MG63 (cell line): ENCODE results near the gene CHTF8. TPM values are rescaled to one million over a fixed set of nuclear protein-coding genes. Genes with fewer than 3 reads are reported as not detected.
A peak's percentile ranks its signal among the peaks of the same experiment; 100 is the strongest.
"Not testable (repeated sequence)": the region's sequence is repeated elsewhere in the genome, so short reads cannot be mapped to it uniquely, and the experiment has no call there.

Experiments used
- DNase-seq: peaks from one replicate; pipeline ENCODE4 v3.0.0-alpha.2; 2020
- H3K27me3 ChIP-seq: fragments of 250-450 bp; sonication (Bioruptor Pico); 2 replicates; pipeline ENCODE4 v1.5.1; 2020; ENCODE audit warnings: mild to moderate bottlenecking, moderate library complexity
- H3K36me3 ChIP-seq: fragments of 250-450 bp; sonication (Bioruptor Pico); 2 replicates; pipeline ENCODE4 v1.5.1; 2020; ENCODE audit warnings: mild to moderate bottlenecking, moderate library complexity
- H3K4me3 ChIP-seq: fragments of 250-450 bp; sonication (Bioruptor Pico); 2 replicates; pipeline ENCODE4 v1.5.1; 2020; ENCODE audit warnings: mild to moderate bottlenecking, moderate library complexity
- H3K9me3 ChIP-seq: fragments of 250-450 bp; sonication (Bioruptor Pico); 2 replicates; pipeline ENCODE4 v1.5.1; 2020; ENCODE audit warnings: mild to moderate bottlenecking, moderate library complexity
- total RNA-seq: library from RNA; depleted of rRNA; stranded (reverse); fragments of >200 nt; shearing (Covaris generic); gene quantifications from 2 replicates; pipeline ENCODE4 v1.2.3, GENCODE V29; 2014; ENCODE audit warnings: low replicate concordance; rRNA removed

CHTF8 gene, protein sequence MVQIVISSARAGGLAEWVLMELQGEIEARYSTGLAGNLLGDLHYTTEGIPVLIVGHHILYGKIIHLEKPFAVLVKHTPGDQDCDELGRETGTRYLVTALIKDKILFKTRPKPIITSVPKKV
- 125 and 166 TPM in 2 replicates for total RNA-seq

DNA sequence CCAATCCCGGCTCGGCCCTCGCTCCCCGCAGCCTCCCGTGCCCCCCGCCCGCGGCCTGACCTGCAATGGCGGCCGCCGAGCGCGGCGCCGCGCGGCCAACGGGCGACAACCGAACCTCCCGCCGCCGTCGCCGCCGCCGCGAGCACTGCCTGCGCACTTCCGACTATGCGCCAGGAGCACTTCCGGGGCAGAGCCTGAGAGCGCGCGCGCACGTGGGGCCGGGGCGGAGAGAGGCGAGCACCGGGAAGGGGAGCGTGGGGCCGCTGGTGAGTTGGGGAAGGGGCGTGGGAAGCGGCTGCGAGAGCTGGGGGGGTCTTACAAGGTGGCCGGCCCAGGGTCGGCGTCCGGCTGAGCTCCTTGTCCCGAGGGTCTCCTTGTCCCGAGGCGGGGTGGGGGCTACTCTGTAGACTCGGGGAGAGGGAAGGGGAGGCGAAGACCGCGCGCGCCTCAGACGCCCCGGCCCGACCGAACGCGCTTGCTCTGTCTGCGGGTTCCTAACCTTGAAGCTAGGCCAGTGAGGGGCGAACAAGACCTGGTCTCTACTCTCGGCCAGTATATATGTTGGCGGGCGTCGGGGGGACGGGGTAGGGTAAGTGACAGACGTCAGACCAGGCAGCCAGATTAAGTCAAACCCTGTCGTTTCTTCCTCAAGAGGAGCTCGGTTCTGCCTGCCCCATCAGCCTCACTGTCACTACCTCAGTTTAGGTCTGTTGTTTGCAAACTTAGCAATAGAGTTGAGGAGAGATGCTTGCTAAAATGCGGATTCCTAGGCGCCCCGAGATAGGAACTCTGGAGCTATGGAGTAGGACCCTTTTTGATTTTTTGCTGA is at the start of gene CHTF8, which contains the start of gene UTP4:
CHTF8 (minus strand) TSS at position 165 of the 829 bp plus-strand sequence. CDS start 11,130 bp downstream, outside the sequence.
UTP4 (plus strand) TSS at position 226 of the 829 bp plus-strand sequence. CDS start 811 bp downstream, outside the sequence.
- H3K27me3 ChIP-seq: no peaks in the 10 kb centered on the region
- peaks cover 42% of the 10 kb centered on the region for H3K36me3 ChIP-seq
- no peaks in the 10 kb centered on the region for H3K9me3 ChIP-seq
- DNase-seq: peak; percentile 84
- peak within 1 kb of the TSS; percentile 89 for H3K4me3 ChIP-seq

DNA sequence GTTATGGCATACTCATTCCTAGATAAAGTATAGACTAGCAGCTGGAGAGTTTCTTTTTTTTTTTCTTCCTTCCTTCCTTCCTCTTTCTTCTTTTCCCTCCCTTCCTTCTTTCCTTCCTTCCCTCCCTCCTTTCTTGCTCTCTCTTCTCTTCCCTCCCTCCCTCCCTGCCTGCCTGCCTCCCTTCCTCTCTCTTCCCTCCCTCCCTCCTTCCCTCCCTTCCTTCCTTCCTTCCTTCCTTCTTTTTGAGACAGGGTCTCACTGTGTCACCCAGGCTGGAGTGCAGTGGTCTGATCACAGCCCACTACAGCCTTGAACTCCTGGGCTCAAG is 47.6 kb upstream of the CHTF8 start:
- Histone ChIP-seq H3K9me3 (no peaks in the 10 kb centered on the region), H3K36me3 (no peaks in the 10 kb centered on the region), H3K4me3 (no peak overlapping the region), H3K27me3 (no peaks in the 10 kb centered on the region)
- DNase-seq: no peak

DNA sequence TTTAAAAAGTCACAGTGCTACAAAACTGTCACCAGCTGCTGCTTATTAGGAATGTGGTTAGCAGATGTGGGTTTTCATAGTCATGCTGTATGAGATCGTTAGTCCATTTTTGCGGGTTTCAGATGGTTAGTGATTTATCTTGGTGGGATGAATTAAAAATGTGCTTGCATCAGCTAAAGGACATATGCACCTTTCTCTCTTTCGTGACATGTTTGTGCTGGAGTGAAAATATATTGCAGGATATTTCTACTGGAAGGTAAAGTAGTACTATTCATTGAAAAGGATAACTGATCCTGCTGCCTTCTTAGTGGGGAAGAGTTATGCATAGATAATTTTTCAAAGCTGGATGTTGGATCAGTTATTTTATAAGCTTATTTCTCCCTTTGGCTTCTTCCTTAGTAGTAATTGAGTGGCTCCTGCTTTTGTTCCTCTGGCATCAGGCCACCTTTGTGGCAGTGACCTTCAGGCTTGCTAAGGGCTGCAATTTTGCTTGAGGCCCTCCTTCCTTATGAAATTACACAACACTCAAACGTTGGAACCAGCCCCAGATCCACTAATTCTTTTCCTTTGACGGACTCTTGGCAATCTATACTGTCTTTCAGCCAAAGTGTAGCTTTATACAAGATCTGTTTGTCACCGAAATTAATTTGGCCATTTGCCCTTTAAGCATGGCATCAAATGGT is 47.1 kb upstream of the CHTF8 start:
- no peak overlapping the region for H3K4me3 ChIP-seq

DNA sequence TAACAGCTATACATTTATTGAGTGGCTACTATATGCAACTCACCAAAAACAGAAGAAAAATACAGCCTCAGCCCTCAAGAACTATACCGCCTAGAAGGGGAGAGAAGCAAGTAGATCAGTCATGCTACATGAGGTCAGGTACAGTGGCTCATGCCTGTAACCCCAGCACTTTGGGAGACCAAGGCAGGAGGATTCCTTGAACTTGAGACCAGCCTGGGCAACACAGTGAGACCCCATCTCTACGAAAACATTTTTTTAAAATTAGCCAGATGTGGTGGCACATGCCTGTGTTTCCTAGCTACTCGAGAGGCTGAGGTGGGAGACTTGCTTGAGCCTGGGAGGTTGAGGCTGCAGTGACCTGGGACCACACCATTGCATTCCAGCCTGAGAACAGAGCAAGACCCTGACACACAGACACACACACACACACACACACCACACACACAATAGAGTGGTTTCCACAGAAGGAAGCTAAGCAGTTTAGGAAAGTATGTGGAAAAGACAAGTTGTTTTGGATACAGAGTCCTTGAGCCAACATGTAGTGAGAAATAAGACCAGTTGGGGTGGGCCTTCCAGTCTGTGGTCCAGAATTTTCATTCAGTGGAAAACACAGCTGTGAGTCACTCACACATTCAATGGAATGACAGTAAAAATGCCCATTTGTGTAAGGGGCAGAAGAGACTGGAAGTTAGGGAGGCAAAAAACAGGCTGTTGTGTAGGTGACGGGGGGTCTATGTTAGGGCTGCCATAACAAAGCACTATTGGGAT is 43.8 kb upstream of the CHTF8 start:
- no peak for DNase-seq

More for the DNA sequence above, 47.1 kb upstream of the CHTF8 start:
- Histone ChIP-seq H3K9me3 (no peaks in the 10 kb centered on the region), H3K36me3 (no peaks in the 10 kb centered on the region), H3K27me3 (no peaks in the 10 kb centered on the region)
- peak; percentile 68 for DNase-seq

DNA sequence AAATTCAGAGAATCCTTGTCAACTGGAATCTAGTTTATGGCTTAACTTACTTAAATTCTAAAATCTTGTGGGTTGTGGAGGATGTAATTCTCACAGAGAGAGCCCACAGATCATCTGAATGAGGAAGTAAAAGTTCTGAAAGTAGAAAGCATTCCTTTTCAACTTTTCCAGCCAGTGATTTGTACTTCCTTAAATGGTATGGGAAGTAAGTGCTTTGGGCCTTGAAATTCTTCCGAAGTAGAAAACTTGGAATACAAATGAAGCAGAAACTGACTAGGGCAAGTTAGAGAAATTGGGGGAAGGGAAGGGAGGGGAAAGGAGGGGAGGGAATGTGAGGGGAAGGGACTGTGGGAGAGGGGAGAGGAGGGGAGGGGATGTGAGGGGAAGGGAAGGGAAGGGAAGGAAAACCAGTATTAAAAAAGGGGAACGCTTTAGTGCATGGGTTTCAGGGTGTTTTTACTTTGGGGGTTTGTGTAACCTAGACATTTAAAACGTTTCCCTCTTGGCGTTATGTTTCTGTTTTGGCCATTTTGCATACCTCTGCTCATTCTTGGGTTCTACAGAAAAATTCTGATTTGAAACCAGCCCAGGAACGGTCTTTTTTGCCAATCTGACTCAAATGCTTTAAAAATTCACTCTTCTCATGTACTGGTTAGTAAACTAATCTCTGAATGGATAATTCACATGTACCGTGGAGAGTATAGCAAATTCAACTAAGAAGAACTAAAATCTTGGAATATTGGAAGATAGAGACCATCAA is 39.1 kb upstream of the CHTF8 start:
- Histone ChIP-seq H3K4me3 (no peak overlapping the region), H3K9me3 (no peaks in the 10 kb centered on the region), H3K36me3 (peaks cover 19% of the 10 kb centered on the region), H3K27me3 (no peaks in the 10 kb centered on the region)
- DNase-seq: no peak

More for the DNA sequence above, 43.8 kb upstream of the CHTF8 start:
- Histone ChIP-seq H3K4me3 (no peak overlapping the region), H3K9me3 (no peaks in the 10 kb centered on the region), H3K36me3 (no peaks in the 10 kb centered on the region), H3K27me3 (no peaks in the 10 kb centered on the region)

DNA sequence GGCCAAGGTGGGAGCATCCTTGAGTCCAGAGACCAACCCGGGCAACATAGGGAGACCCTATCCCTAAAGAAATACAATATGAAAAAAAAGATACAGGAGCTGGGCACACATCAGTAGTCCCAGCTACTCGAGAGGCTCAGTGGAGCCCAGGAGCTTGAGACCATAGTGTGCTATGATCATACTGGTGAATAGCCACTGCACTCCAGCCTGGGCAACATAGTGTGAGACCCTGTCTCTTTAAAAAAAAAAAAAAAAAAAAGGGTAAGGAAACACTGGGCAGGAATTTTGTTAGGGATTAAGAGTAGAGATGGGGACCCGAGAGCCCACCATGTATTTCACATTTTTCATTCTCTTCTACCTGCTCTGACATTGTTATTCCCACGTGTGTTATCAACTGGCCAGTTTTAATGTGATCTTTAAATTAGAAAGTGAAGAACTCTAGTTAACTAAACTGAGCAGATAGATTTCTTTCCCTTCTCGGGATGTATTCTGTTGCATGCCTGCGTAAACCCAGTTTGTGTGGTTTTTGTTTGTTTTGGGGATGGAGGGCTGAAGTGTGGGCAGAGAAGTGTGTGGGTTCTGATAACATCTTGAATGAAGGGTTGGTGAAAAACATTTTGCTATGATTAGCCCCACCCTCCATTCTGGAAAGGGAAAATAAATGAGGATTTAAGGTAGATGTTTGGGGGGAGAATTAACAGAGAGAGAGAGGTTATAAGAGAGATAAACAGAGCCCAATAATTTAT is 37.4 kb upstream of the CHTF8 start:
- Histone ChIP-seq H3K36me3 (peaks cover 27% of the 10 kb centered on the region), H3K4me3 (no peak overlapping the region), H3K9me3 (no peaks in the 10 kb centered on the region), H3K27me3 (no peaks in the 10 kb centered on the region)
- DNase-seq: no peak

DNA sequence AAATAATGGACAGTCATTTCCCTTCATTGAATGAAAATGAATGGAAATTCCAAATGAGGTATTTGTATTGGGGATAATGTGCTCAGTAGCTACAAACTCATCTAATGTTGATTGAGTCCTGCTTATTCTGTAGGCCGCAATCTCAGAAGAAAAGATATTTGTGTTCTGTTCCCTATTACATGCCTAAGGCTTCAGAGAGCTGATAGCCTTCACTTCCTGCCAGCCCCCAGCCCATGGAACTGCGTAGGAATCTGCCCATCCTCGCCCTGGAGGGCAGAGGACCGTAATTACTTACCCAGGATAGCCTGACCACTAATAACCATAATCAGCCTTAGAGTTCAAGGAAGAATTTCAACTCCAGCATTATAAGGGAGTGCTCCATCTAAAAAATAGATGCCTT is 36.7 kb upstream of the CHTF8 start:
- no peaks in the 10 kb centered on the region for H3K9me3 ChIP-seq
- H3K4me3 ChIP-seq: no peak overlapping the region
- no peaks in the 10 kb centered on the region for H3K27me3 ChIP-seq
- no peak for DNase-seq
- H3K36me3 ChIP-seq: peaks cover 29% of the 10 kb centered on the region

DNA sequence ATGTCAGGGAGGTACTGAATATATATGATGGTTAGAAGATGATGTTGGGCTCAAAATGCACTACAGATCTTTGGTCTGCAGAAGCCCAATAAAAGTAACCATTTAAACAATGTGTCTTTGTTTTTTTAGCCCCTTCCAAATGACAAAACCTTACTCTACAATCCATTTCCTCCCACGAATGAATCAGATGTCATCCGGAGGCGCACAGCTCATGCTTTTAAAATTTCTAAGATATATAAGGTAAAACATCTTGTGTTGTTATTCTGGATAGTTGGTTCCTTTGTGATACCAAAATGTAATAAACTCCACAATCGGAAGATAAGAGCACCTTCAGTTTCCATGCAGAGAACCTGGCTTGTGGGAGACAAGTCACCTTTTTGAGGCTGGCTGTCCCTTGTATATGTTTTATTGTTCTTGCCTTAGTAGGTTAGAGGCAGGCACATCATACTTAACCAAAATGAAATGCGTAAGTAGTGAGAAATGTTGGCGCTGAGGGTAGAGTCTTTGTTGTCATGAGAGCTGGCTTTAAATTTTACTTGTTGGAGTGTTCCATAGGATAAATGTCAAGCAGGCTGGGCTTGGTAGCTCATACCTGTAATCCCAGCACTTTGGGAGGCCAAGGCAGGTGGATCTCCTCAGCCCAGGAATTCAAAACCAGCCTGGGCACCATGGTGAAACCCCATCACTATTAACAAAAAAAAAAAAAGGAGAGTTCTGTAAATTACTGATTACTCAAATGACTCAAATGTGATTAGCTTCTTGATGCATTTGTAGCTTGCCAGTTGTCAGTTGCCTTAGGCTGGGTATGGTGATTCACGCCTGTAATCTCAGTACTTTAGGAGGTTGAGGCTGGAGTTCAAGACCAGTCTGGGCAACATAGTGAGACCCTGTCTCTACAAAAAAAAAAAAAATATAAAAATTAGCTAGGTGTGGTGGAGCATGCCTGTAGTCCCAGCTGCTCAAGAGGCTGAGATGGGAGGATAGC is 34.9 kb upstream of the CHTF8 start:
- Histone ChIP-seq H3K9me3 (no peaks in the 10 kb centered on the region), H3K36me3 (peaks cover 38% of the 10 kb centered on the region), H3K27me3 (no peaks in the 10 kb centered on the region), H3K4me3 (no peak overlapping the region)
- no peak for DNase-seq

DNA sequence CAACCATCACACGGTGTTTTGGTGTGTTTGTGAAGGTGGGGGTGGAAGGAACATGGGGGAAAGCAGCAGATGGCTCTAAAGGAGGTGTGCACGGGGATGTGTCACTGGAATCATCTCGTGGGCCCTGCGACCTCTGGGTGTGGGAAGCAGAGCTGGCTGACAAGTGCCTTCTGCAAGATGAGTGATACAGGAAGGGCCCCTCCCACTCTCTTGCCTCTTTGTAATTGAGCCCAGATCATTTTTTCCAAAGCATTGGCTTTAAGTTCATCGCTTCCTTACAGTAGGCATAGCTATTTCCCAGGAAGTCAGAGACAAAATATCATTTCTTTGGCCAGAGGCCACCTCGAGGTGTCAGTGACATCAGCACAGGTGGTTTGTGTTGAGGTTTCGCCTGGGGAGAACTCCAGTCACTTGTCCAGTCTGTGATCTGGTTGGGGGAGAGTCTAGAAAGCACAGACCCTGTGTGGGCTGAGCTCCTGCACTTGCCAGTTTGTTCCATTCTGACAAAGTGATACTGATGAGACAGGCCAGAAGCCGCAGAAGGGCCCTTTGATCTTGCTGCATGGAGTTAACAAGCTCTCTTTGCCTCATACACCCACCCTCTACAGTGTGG is 33.9 kb upstream of the CHTF8 start:
- no peak overlapping the region for H3K4me3 ChIP-seq
- no peaks in the 10 kb centered on the region for H3K9me3 ChIP-seq
- no peak for DNase-seq
- H3K27me3 ChIP-seq: no peaks in the 10 kb centered on the region
- peaks cover 39% of the 10 kb centered on the region for H3K36me3 ChIP-seq

DNA sequence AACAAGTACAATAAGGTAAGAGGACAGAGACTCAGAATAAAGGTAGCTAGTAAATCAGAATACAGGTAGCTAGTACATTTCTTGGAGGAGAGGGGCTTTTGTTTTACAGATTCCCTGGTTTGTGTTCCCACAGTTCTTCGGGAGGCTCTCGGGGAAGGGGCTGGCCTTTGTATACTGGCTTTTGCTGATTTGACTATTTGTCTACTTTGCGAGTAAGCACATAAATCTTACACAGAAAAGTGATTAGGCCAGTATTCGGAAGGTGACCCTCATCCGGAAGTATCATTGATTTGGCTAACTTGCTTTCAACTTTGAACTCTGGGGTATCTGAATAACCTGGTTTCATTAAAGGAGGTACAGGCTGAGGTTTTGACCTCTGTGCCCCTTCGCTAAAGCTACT is 33.2 kb upstream of the CHTF8 start:
- Histone ChIP-seq H3K36me3 (peaks cover 47% of the 10 kb centered on the region), H3K4me3 (no peak overlapping the region), H3K9me3 (no peaks in the 10 kb centered on the region), H3K27me3 (no peaks in the 10 kb centered on the region)
- no peak for DNase-seq

DNA sequence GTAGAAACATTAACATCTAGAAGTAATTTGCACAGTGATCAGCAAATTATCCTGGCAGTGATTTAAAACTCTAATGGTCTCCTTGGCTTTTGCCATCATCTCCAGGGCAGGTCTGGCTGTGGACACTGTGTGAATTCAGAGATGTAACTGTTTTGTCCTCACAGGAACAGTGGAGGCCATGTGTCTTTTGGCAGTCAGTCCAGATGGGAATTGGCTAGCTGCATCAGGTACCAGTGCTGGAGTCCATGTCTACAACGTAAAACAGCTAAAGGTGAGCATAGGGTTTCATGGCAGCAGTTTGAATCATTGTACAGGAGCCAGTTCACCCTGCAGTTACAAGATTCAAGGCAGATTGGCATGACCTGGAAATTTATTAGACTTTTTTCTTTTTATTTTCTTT is 27.8 kb upstream of the CHTF8 start:
- DNase-seq: no peak
- peaks cover 45% of the 10 kb centered on the region for H3K36me3 ChIP-seq
- H3K27me3 ChIP-seq: no peaks in the 10 kb centered on the region
- no peaks in the 10 kb centered on the region for H3K9me3 ChIP-seq
- H3K4me3 ChIP-seq: no peak overlapping the region

DNA sequence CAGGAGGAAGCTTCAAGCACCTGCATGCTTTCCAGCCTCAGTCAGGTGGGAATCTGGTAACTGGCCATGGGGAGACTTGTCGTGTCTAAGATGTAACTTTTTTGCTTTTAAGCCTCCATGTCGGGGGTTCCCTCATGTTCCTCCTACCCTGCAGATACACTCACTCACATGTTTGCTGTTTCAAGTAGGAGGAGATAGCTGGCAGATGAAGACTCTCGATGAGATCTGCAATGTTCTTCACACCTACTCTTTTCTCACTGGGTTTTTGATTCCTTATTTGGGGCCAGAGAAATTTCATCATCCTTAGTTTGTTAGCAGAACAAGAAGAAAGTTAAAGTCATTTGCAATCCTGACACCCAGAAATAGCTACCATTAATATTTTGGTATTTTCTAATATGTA is 24.8 kb upstream of the CHTF8 start:
- Histone ChIP-seq H3K36me3 (peaks cover 50% of the 10 kb centered on the region), H3K9me3 (no peaks in the 10 kb centered on the region), H3K4me3 (no peak overlapping the region), H3K27me3 (no peaks in the 10 kb centered on the region)
- no peak for DNase-seq

DNA sequence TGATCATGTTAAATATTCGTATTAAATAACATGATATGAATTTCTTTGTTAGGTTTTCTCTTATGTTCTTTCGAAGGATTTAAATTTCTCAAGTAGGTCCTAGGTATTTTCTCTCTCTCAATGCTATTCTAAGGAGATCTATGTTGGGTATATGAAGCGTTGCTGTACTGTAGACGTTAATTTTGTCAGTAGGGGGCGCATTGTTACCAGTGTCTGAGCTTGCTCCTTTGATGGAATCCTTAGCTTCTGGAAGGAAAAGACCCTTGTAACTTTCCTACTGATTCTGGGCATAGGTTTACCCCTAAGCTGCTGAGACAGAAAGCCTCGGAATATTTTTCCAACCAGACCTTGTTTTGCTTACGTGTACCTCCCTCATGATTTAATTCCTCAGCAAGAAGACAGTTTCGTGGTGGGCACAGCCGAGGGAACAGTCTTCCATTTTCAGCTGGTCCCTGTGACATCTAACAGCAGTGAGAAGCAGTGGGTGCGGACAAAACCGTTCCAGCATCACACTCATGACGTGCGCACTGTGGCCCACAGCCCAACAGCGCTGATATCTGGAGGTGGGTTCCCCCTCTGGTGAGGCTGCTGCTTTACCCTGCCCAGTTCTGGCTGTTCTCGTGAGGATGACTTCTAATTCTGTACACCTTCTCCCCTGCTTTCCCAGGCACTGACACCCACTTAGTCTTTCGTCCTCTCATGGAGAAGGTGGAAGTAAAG is 17.9 kb upstream of the CHTF8 start:
- H3K27me3 ChIP-seq: no peaks in the 10 kb centered on the region
- H3K4me3 ChIP-seq: no peak overlapping the region
- DNase-seq: no peak
- H3K9me3 ChIP-seq: no peaks in the 10 kb centered on the region
- peaks cover 34% of the 10 kb centered on the region for H3K36me3 ChIP-seq

DNA sequence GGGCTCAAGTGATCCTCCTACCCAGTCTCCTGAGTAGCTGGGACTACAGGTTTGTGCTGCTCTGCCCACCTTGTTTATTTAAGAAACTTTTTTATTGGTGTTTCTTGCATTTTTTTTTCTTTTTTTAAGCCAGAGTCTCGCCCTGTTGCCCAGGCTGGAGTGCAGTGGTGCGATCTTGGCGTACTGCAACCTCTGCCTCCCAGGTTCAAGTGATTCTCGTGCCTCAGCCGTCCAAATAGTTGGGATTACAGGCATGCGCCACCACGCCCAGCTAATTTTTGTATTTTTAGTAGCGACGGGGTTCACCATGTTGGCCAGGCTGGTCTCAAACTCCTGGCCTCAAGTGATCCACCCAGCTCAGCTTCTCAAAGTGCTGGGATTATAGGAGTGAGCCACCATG is 17.2 kb upstream of the CHTF8 start:
- H3K9me3 ChIP-seq, DNase-seq: not testable (repeated sequence)
- peaks cover 37% of the 10 kb centered on the region for H3K36me3 ChIP-seq

More for the DNA sequence above, 17.2 kb upstream of the CHTF8 start:
- not testable (repeated sequence) for H3K27me3 ChIP-seq, H3K4me3 ChIP-seq
